GM18511 (cell line): ENCODE measurements around the gene NTPCR.
"Not testable (repeated sequence)": the region's sequence is repeated elsewhere in the genome, so short reads cannot be mapped to it uniquely, and the experiment has no call there.

Source experiments
- ATAC-seq: cut with Tn5 transposase; IDR thresholded peaks from one replicate; pipeline ENCODE4 v1.9.1; 2021; ENCODE audit warnings: mild to moderate bottlenecking, moderate library complexity; ENCODE audit not compliant: unreplicated experiment

NTPCR gene

DNA sequence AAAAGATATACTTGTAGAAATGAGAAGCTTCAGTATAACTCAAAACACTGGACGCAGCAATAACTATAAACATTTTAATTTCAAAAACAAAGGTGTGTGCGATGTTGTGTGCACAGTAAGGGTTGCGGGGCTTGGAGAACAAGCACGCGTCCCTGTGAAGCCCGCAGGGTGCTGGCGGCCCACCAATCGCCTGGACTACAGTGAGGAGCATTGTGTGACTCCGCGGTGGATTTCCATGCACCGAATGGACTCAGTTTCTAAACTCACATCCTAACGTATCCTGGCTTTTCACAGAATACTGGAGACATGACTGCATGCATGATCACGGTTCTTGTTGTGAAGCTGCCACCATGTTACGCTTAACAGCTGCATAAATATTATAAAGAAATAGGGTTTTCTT lies 33.0 kb downstream of the NTPCR start:
- no peak for ATAC-seq

DNA sequence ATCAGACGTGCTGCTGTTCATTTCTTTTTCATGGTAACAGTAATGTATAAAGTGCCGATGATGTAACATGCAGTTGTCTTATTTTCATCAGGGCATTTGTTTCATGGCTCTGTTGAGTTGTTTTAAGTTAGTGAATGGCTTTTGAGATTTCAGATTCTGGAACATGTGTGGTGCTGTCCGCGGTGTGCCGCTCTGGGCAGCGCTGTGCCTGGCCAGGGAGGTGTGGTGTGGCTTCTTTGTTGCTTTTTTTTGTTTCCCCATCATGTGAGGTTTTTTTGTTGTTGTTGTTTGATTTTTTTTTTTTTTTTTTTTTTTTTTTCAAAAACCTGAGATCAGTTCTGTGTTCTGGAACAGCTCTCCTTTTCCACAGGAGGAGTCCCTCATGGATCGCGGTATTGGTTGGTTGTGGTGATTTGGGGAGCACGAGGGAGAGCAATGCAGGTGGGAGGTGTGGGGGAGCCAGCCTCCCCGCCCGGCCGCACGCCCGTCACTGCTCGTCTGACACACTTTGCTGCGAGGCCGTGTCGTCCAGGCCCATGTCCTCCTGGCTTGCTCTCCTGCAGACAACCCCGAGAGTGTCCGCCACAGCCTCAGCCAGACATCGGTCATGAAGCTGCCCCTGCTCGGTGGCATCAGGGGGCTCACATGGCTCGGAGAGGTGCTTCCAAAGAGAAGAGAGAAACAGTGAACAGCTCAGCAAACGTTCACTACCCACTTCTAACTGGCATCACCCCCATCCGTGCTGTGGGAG lies 33.6 kb downstream of the NTPCR start:
- ATAC-seq: no peak

DNA sequence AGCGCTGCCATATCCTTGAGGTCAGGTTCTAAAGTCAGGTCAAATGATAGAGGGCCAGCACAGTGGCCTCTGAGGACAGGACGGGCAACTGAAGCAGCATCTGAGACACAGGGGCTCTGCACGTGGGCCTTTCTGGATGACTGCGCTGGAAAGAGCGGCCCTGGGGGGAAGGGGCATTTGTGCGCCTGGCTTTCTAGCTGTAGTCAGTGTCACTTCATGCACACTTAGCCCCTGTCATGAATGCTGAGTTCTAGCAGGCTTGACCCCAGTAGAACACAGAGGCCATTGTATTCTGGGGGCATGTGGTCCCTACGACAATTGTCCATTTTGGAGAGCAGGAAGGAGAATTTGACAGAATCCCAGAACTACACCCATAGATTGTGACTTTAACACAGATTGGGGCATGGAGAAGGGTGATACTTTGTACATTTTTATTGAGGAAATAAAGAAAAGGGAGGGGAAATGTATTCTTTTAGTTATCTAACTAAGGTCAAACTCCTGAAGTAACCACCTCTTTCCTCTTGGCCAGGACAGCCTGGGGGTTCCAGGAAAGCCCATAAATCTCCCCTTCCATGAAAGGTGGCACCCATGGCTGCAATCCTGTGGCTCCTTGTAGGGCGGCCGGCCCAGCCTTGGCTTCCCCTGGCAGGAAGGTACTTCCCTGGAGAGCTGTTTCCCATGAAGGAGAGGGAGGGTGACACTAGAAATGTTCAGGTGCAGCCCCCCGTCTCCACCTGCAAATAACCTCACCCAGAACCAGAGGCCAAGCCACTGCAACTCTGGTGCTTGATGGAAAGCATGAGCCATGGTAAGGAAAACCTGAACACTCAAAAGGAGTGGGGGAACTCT lies 34.4 kb downstream of the NTPCR start:
- ATAC-seq: no peak

DNA sequence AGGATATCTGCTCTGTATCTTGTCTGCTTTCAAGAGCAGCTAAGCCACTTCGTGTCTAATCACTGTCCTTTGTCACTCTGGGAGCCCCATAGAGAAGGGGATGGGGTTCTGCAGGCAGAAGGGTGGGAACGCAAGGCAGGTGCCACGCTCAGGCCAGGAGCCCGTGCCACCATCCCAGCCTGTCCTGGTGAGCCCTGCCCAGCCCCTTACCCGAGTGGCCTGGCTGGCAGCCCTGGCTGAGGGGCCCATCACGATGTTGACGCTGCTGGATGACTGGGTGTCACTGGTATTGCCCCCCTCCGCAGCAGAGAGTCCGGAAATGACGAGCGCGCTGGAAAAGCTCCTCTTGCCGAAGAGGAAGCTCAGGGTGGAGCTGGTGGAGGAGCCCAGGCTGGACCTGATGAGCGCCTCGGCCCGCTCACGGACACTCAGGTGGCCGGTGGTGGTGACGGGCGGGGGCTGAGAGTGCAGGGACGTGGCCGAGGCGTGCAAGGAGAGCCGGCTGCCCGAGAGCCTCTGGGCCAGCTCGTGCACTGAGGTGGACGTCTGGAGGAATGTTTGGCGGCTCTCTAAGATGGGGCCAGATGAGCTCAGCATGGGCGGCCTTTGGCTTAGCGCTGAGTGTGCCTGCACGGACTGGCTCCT lies 35.6 kb downstream of the NTPCR start:
- no peak for ATAC-seq

DNA sequence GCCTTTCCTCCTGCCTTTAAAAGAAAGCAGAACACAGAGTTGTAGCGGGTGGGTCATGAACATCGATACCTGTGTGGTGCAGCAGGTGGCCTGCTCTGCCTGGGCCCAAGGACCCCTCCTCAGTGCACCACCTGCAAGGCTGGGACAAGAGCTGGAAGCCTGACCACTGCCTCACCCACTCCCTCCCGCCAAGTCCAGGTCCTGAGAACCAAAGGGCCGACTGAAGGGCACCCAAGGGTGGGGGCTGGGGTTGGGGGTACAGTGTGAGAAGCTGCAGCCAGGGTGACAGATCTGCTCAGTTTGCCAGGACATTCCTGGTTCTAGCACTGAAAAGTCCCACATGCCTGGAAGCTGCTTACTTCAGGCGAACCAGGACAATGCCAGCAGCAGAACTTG lies 36.1 kb downstream of the NTPCR start:
- ATAC-seq: no peak

DNA sequence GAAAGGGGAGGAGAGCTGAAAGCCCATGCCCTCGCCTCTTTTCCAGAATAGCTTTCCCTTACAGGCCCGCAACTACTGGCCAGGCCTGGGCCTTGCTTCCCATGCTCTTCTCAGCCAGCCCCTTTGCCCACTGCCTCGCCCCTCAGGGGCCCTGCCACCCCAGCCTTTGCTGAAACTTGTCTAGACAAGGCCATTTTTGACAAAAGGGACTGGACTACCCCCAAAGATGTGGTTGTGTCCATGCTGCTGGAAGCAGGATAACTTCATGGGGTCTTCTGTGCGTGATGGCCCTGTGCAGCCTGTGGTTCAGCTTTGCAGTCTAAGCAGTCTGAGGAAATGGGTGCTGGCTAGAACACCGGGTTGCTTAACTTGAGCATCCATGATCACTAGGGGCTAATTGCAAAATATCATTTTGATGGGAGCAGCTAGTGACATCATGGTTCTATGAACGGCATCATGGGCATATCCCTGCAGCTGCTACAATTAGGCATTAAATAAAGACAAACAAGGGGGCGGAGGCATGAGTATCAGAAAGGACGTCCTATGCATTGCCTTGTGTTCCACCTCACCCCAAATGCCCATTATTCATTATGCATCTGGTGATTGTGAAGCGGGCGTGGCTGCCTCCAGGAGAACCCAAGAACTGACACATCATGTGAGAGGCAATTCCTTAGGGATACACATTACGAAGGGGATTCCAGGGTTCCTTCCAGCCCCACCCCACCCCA lies 36.8 kb downstream of the NTPCR start:
- ATAC-seq: no peak

DNA sequence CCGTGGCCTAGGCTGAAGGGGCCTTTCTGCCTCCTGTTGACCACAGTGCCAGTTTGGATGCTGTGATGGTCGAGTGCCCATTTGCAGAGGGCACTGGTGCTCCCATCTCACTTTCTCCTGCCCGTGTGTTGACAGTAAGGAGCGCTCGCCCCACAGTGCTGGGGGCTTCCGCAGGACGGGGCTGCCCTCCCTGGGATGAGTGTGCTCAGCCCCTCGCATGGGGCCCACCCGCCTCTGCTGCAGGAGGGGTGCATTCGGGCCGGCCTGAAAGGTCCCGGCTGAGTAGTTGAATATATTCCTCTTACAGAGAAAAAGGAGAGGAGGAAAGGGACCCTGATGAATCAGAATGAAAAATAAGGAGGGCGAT lies 37.3 kb downstream of the NTPCR start:
- ATAC-seq: no peak

DNA sequence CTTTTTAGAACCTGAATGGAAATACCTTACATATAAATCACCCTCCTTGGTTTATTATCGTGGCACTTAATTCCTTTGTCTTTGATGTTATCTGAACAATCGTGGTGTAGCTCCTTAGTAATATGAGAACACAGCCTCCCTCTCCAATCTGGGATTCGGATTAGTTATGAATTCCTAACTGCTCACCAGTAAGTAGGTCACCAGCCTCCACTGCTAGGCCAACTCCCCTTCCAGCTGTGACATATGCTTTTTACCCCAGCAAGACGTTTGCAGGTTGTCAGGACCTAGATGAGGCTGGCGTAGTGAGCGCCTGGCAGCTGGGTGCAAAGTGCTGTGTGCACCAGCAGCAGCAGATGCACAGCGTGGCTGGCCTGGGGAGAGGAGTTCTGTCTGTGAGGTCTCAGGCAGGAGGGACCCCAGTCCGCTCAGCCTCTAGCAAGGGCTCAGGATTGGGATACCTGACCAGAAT lies 38.2 kb downstream of the NTPCR start:
- no peak for ATAC-seq

DNA sequence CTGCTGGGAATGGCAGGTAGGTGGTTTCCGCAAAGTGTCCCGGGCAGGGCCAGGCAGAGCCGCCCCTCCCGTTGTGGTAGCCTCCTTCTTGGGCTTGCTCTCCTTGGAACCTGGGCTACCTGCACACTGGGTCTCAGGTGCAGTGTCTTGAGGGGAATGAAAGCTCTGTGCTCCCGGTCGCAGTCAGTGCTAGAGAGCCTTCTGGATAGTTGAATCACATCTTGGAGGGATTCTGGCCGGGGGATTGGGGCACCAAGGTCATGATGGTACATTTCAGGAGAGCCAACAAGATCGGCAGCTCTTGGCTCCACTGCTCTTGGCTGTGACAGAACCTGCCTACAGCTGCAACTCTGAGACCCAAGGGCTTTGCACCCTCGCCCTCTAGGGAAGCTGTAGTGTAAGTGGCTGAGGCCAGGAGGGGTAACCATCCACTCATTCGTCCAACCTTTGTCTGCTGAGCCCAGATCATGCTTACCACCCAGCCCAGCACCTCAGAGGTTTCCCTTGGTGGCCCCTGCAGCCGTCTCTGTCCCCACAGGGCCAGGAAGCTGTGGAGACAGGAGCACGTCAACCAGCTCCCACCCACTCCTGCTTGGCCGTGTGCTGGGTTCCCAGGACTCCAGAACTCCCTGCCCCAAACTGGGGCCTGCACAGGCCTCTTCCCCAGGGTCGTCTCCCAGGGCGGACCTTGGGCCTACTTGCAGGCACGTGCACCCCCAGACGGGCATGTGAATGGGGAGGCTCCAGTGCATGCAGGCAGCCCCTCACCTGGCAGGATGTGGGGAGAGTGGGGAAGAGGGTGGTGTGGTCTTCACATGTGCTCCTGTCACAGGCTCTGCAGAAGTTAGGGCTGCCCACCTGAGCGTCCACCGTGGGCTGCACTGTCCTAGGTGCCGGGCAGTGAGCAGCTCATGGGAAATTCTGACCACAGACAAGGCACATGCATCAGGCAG lies 40.0 kb downstream of the NTPCR start:
- no peak for ATAC-seq

DNA sequence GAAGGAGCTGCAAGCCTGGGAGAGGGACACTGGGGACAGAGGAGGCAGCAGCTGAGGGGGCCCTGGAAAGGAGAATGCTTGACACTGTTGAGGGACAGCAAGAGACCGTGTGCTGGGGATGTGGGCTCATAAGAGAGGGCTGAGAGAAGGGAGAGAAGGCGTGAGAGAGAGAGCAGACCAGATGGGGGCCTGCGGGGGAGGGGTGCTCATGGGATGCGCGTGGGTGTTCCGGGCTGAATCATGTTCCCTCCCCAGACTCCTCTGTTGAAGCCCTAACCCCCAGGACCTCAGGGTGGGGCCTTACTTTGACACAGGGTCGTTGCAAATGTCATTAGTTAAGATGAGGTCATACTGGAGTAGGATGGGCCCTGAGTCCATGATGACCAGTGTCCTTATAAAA lies 40.8 kb downstream of the NTPCR start:
- no peak for ATAC-seq

DNA sequence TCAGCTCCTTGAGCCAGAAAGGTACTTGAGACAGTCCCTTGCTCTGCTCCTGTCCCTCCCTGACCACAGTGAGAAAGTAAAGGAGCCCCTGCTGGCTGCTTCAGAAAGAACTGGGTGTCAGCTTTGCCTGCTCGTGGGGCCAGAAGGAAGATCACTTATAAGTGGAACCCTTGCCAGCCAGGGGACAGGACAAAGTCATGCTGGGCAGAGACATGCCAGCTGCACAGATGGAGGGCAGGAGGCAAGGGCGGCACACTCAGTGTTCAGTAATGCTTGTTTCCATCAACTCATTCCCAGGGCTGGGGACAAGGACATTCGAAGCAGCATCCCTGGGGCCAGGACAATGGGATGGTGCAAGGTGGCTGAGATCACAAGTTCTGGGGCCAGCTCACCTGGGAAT lies 41.8 kb downstream of the NTPCR start:
- ATAC-seq: no peak

DNA sequence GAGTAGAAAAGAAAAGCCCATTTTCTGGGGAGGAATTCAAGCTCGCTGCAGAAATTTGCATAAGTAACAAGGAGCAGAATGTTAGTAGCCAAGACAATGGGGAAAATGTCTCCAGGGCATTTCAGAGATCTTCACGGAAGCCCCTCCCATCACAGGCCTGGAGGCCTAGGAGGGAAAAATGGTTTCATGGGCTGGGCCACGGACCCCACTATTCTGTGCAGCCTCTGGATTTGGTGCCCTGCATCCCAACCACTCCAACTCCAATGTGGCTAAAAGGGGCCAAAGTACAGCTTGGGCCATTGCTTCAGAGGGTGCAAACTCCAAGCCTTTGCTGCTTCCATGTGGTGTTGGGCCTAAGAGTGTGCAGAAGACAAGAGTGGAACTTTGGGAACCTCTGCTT lies 43.1 kb downstream of the NTPCR start:
- ATAC-seq: no peak

DNA sequence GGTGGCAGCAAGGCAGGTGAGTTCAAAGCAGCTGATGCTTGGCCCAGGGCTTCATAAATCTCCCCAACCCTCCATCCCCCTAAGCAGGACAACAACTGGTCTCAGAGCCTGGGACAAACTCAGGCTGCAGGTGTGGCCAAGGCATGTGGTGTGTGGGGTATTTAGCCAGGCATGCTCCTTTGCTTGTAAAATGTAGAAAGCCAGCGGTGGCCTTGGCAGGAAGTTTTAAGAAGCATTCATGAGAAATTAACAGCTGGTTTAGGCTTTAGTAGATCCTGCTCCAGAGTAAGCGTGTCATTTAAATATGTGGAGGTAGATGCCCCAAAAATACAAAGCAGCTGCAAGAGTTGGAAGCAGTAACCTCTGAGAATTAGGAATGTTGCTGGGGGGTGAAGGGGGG lies 44.8 kb downstream of the NTPCR start:
- no peak for ATAC-seq

DNA sequence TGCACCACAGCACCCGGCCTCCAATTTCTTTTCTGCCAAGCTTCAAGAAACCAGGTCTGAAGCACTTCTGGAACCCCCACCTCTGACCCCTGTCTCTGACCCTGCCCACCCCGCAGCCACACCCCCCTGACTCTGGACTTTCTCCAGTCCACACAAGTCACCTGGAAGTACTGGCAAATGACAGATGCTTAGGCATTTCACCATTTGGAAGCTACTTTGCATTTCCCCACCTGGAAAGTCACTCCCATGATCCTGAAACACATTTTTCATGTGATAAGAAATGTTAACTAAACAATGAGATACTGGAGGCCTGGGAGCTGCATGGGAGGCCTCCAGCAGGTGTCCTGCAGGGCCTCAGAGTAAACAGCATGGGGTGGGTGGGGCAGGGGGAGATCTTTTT lies 45.7 kb downstream of the NTPCR start:
- no peak for ATAC-seq

DNA sequence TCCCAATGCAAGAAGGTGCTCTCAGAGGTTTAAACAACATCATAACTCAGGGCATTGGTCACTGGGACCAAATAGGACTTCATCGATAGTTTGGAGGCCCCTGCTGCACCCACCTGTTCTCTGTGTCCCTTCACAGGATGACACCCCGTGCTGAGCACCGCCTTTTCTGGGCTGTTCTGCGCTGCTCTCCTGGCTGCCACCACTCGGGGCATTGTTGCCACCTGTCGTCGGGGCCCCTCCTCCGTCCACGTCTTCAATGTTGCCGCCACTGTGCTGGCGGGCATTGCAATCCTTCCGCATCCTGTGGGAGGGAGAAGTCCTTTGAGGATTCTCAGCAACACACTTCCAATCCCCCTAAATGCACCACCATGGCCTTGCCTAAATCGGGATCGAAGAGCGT lies 47.7 kb downstream of the NTPCR start:
- no peak for ATAC-seq

DNA sequence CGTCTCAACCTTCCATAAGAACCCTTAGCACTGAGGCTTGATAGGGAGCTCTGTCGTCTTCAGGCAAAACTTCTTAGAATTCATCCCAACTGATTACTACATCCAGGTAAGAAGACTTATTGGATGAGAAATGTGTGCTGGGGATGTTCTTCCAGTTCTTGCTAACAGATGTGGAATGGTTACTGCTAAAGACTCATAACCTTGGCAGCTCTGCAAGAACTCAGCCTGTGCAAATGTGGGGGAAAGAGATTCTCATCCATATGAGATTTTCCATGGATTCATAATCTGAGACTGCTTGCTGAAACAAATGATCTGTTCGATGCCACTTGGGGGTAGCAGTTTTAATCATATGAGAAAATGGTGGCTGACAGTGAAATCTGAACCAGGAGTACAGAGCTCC lies 48.2 kb downstream of the NTPCR start:
- ATAC-seq: no peak

DNA sequence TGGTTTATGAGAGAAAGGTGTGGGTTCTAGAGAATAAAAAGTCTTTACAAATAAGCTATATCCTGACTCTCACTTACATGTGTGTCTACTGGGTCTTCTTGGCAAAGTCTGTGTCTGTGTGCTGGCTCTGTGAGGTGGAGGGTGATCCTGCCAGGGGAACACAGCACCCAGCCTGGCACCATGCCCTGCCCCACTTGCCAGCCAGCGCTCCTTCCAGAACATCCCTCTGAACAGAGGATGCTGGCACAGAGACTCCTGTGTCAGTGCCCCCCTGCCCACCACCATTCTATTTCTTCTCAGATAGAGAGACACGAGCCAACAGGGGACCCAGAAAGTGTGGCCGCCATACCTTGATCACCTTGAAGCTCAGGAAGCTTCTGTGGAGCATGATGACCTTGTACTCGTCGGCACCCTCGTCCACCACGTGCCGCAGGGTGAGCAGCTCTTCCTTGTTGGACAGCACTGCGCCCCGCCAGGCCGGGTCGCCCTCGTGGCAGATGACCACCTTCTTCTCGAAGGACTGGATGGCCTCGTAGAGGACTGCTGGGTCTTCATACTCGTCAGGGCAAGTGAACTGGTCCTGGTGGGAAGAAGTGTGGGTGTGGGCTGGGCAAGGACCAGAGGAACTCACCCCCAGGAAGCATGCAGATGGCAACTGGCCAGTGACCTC lies 49.7 kb downstream of the NTPCR start:
- no peak for ATAC-seq

DNA sequence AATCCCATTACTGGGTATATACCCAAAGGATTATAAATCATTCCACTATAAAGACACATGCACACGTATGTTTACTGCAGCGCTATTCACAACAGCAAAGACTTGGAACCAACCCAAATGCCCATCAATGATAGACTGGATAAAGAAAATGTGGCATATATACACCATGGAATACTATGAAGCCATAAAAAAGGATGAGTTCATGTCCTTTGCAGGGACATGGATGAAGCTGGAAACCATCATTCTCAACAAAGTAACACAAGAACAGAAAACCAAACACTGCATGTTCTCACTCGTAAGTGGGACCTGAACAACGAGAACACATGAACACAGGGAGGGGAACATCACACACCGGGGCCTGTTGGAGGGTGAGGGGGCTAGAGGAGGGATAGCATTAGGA lies 53.2 kb downstream of the NTPCR start:
- ATAC-seq: not testable (repeated sequence)

DNA sequence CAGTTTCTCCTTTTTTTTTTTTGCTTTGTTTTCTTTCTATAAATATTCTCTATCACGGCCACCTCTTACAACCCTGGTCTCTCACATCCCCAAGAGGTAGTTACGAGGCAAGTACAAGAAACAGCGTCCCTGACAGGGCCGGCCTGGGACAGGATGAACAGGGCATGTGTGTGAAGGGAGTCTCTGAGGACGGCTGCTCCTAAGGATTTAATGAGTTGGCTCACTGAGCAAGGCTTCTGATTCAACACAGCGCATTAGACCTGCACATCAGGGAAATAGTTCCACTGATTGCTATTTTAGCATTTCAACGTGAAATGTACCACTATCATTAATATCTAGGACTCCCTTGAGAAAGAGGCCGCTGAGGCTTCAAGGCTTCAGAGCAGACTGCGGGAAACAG lies 54.0 kb downstream of the NTPCR start:
- ATAC-seq: no peak

DNA sequence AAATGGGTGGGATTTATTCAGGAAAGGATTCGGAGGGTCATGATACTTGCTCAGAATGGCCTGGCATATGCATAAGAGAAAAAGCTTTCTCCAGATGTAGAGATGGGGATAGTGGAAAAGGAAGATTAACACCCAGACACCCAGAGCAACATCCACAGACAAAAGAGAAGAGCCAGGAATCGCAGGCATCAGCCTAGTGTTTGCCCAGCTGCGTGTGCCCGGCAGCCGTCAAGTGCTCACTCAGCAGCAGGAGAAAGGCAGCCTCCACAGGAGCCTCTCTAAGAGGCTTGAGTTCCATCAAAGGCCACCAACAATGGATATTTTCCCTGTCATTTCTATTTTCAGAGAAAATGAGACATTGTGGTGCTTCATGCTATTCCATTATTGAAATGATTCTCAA lies 54.7 kb downstream of the NTPCR start:
- no peak for ATAC-seq
